ENCODE measurements around the gene MGAT4D.

GRCh38 chr4:140408974-140409373, 89.1 kb downstream of the MGAT4D start:
- TF ChIP-seq CTCF (IDR thresholded peaks at IDR 0.05; ENCODE audit: insufficient read depth, low read depth, low read length) (no peak), EZH2 (IDR thresholded peaks at IDR 0.05; ENCODE audit: insufficient read depth, low read length) (no peak)

Measured in astrocyte (in vitro differentiated cells and primary cell).